LoVo (cell line): Measurements from ENCODE around the gene SLCO3A1.
A peak's percentile ranks its signal among the peaks of the same experiment; 100 is the strongest.
"Not testable (repeated sequence)": the region's sequence is repeated elsewhere in the genome, so short reads cannot be mapped to it uniquely, and the experiment has no call there.

ENCODE experiments used
- DNase-seq: peaks from one replicate; pipeline ENCODE4 v3.0.0-alpha.2; 2016; ENCODE audit warnings: low spot score

Gene SLCO3A1

GRCh38 chr15:92162657-92163056 is 309.1 kb downstream of the SLCO3A1 start:
- no peak for DNase-seq

DNA sequence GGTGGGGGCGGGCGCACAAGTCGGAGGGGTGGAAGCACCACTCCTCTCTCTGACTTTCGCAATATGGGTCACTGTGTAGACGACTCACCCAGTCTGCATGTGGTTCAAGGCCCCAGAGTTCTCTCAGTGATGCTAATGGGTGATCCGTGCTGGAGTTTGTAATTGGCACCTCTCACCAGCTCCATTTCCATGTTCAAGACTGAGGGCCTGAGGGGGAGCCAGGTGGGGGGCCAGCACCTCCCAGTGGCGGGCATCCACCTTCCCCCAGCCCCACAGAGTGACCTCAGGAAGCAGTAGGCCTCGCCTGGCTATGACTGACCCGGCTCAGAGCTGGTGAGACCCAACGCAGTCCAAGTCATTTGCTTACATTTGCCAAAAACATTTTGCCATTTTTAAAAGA is 310.1 kb downstream of the SLCO3A1 start:
- no peak for DNase-seq

DNA sequence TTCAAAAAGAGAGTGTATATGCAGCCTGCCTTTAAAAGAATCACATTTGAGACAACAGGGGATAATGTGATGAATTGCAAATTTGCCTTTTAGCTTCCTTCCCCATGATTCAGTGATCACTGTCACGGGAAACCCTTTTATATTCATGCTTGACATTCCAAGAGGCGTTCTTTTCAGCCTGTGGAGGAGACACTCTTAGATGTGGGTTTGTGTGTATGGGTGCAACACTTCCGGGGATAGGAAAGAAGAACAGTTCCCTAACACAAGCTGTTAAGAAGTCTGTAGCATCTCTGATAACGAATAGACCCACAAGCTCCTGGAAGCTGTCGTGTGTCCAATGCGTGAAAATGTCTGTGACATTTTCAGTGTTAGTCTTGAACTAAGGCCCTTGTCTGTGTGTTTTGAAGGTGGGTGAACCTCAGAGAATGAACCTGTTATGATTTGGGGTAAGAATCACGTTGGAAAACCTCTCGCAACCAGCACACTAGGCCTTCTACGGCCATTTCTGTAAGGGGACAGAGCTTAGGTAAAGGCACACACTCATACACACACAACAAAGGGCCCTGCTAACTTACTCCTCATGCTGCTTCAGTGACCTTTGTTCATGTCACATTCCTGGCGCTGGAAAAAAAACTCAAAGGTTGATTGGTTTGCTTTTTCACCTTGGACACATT is 311.0 kb downstream of the SLCO3A1 start:
- peak; percentile 11 for DNase-seq

DNA sequence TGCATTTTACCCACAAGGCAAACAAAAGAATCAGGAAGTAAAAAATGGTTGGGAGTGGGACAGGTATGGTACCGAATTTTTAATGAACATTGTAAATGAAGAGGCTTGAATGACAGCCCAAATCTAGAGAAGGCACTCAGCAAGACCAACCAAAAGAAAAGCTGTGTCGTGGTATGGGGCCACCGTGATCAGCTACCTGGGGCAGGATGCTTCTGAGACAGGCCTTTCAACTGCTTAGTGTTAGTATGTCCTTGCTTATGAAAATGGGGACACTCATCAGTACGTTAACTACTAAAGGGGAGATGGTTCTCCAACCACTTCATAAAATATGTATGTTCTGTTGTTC is 311.5 kb downstream of the SLCO3A1 start:
- DNase-seq, result no peak

- DNase-seq, result no peak
Measured at GRCh38 chr15:92166029-92166428, 312.5 kb downstream of the SLCO3A1 start.

DNA sequence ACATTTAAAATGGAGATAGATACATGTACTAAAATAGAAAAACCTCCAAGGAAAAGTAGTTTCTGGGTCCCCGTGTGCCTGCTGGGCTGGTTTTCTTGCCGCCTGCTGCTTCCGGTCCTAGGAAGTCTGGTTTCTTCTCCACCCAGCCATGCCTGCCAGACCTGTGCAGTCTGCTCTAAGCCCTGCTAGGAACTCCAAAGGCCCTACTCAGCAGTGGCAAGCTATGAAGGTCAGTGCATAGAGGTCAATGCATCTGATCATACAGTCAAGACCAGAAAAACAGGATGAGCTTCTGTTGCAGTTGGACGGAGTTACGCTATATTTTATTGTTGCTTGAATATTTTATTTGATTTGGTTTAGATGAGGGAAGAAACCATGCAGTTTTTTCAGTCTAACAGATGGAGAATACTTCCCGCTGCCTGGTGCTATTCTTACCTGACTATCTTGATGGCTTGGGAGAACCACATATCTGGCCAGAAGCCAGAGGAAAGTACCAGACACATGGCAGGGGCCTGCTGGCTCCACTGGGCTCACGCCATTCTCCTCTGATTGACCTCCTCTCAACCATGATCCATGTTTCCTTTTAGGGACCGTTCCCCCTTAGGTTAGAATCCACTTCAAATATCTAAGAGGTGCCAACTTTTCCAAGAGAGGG is 313.4 kb downstream of the SLCO3A1 start:
- DNase-seq, result no peak

- peak; percentile 23 for DNase-seq
Measured at GRCh38 chr15:92167451-92167850, 313.9 kb downstream of the SLCO3A1 start.

DNA sequence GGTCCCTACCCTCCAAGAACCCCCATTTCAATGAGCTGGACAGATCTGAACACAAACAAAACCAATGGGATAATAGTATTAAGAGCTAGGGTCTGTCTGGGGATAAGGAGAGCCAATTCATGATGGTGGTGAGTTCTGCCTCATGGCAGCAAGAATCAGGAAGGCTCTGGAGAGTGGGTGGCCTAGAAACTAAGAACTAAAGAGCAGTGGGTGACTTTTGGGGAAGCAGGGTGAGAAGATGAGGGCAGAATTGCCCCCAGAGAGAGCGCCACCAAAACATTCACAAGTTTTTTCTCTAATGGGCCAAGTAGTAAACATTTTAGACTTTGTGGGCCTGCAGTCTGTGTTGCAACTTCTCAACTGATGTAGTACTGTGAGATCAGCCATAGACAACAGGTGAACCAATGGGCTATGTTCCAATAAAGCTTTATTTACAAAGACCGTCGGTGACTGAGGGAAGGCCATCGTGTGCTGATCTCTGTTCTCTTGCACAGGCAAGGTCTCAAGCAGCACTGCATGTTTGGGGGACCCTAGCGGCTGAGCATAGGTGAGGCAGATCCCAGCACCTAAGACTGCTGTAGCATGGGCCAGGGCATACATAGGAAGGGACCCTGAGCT is 314.7 kb downstream of the SLCO3A1 start:
- no peak for DNase-seq

DNA sequence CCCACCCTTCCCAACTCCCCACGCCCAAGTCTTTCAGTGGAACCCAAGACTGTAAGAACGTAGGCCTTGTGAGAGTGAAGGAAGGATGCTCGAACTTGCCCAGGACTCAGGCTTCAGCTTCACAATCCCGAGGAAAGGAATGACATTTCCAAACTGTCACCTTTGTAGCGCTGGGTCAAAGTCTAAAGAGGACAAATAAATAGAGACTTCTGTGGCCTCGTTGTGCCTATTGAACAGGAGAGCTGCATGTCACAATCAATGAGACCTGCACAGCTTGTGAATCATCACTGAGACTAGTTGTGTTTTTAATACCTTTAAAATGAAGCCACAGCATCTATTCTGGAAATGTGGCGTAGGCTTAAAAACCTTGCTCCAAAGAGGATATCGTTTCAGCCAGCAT is 317.4 kb downstream of the SLCO3A1 start:
- no peak for DNase-seq

GRCh38 chr15:92178911-92179310 is 325.4 kb downstream of the SLCO3A1 start:
- DNase-seq, result peak; percentile 16

GRCh38 chr15:92184142-92184541 is 330.6 kb downstream of the SLCO3A1 start:
- no peak for DNase-seq

DNA sequence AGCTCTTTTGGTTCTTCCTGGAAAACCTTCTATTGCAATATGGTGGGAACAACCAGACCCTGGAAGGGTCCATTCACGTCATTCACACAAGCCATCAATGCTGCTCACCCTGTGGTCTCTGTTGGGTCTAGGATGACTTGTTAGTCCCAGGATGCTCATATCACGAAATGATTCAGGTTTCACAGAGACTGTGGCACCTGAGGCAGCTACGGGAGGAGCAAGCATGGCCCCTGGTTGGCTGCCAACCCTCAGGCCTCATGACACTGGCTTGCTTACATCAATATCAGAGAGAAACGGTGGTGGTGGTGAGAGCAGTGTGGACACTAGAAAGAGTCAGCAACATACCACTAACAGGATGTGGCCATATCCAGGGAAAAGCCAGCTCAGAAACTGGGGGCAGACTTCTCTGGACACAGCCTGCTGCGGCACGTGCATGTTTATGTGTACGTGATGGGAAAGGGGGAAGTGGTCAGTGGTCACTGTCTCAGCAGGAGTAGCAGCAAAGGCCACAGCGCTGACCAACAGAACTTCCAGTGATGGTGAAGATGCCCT is 331.2 kb downstream of the SLCO3A1 start:
- no peak for DNase-seq

DNA sequence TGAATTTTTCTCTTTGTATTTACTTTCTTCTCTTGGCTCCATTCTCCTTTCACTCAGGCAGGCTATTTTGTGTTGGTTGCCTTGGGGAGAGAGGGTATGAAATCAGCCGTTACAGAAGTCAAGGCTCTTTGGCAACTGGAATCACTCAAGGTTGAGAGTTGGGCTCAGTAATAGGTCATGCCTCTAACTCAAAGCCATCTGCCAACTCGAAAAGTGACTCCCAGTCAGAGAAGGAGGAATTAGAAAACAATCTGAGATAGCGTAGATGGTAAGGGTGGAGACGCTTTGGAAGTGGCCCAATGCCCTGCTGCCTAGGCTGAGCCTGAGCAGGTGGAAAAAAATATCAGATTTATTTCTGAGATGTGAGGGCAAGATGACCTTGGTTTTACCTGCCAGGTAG is 334.5 kb downstream of the SLCO3A1 start:
- DNase-seq, result no peak

DNA sequence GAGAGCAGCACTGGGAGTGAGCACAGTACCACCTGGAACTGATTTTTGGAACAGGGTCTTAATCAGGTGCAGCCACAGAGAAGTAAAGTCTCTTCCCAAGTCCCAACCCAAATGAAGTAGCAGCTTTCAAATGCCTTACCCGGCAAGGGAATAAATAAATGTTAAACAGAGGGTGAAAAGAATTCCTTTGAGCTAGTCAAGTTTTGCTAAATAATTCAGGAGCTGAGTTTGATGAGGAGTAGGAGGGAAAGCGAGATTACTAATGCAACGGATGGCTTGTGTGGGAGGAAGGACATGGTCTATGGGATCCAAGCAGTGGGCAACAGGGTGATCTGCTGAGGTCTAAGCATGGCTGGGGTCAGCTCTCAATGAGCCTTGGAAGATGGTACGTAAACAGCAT is 335.7 kb downstream of the SLCO3A1 start:
- no peak for DNase-seq

DNA sequence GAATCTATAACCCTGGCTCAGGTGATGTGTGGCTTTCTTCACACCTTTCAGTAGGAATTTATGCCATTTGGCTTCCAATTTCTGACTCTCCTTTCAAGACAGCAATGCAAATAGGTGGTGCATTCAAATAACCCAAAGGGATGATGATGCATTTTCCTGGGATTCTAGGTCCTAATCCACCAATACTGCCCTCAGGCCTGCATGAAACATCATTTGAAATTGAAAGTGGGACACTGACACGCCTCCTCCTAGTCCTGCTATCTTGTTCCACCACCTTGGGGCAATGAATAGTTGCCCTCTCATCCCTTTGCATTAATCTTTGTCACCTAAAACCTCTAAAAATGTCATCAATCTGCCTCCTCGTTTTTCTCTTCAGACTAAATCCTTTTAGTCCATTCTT is 341.7 kb downstream of the SLCO3A1 start:
- no peak for DNase-seq

- DNase-seq, result no peak
Measured at GRCh38 chr15:92196342-92196741, 342.8 kb downstream of the SLCO3A1 start.

DNA sequence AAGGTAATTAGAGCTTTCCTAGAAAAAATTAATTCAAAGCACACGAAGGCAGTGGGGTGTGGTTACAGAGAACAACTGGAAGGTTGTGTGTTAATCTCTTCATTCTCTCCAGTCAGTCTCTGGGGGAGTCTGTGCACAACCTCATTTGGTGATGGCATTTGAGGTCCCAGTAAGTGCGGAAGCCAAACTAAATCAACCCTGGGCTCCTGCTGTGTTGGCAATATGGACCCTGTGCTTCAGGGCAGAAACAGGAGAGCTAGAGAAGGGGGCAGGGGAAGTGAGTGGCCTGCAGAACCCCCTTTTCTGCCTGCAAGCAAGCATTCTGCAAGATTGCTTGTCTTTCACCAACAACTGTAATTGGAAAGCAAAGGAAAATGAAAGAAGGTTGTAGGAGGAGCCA is 344.2 kb downstream of the SLCO3A1 start:
- no peak for DNase-seq

DNA sequence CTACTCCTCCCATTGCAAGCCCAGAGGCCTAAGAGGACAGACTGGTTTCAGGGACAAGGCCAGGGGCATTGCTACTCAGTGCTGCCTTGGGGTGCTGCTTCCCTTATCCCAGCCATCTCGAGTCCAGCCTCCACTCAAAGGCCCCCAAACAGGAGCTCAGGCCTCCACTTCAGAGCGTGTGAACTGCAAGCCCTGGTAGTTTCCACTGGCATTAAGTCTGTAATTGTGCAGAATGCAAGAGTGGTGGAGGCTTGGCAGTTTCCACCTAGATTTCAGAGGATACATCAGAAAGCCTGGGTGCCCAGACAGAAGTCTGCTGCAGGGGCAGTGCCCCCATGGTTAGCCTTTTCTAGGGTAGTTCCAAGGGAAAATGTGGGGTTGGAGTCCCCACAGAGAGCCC is 347.4 kb downstream of the SLCO3A1 start:
- DNase-seq, result no peak

- DNase-seq, result no peak
Measured at GRCh38 chr15:92205255-92205739, 351.8 kb downstream of the SLCO3A1 start.

GRCh38 chr15:92207601-92208000 is 354.1 kb downstream of the SLCO3A1 start:
- not testable (repeated sequence) for DNase-seq
